Cardiac muscle cell (in vitro differentiated cells and primary cell): ENCODE measurements around the gene UBL3. TPM values are rescaled to one million over a fixed set of nuclear protein-coding genes. Genes with fewer than 3 reads are reported as not detected.

ENCODE experiments used
- DNase-seq, 2 donors: peaks; one replicate each; pipeline versions ENCODE4 v3.0.0 to v3.0.0-alpha.2; 2010 to 2017; ENCODE audit warnings: low read depth in 1 of 2, low spot score in 1 of 2
- H3K27ac ChIP-seq: fragments of 200-600 bp; sonication (generic); 2 replicates; pipeline ENCODE4 v1.5.1; 2016
- H3K27me3 ChIP-seq: fragments of 200-600 bp; sonication (generic); 2 replicates; pipeline ENCODE4 v1.6.0; 2016; ENCODE audit warnings: control low read depth
- H3K36me3 ChIP-seq: fragments of 200-600 bp; sonication (generic); 2 replicates; pipeline ENCODE4 v1.5.1; 2016; ENCODE audit warnings: control low read depth
- H3K4me1 ChIP-seq: fragments of 200-600 bp; sonication (generic); 2 replicates; pipeline ENCODE4 v1.8.1; 2017; ENCODE audit warnings: low read depth, mild to moderate bottlenecking, mixed run types
- H3K4me3 ChIP-seq: fragments of 200-600 bp; sonication (generic); 2 replicates; pipeline ENCODE4 v1.5.1; 2016; ENCODE audit warnings: mild to moderate bottlenecking
- H3K9me3 ChIP-seq: fragments of 200-600 bp; sonication (generic); 2 replicates; pipeline ENCODE4 v1.5.1; 2017; ENCODE audit warnings: low read depth, mild to moderate bottlenecking, control low read depth
- CTCF ChIP-seq: IDR thresholded peaks from 2 replicates; pipeline ENCODE4 v1.5.1; 2012; ENCODE audit warnings: low read depth, mild to moderate bottlenecking, low read length
- polyA plus RNA-seq: library from polyadenylated mRNA; unstranded; fragments of >200 nt; fragmentation: Nextera tagmentation; extraction: Ambion mirVana; gene quantifications from 2 replicates; pipeline ENCODE4 v1.2.1, GENCODE V29; 2016
- total RNA-seq: library from RNA; depleted of rRNA; stranded (reverse); fragments of >200 nt; gene quantifications from 2 replicates; pipeline ENCODE4 v1.2.3, GENCODE V29; 2016

Gene UBL3
- total and polyA plus RNA-seq, 2 experiments from 2014 or later: 16.3 to 19.2 TPM

DNA sequence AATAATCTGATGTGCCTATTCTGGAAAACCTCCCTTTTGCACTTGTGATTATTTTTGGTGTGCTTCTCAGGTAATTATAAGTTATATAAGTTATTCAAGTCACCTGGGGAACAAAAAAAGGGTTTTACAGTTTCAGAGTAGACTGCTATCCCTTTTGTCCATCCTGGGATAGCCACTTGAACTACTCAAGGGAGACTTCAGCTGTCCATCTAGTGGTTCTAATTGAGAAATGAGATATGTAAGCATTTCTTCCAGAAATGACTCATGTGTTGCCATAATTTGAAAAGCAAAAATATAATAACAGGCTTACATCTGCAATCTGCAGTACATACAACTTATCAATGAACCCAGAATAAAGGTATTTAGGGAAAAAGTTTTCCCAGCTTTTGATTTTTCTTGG, 20.4 kb downstream of the UBL3 start:
- TF ChIP-seq CTCF: no peak
- H3K4me3 ChIP-seq: no peak overlapping the region
- no peak overlapping the region for H3K27ac ChIP-seq

DNA sequence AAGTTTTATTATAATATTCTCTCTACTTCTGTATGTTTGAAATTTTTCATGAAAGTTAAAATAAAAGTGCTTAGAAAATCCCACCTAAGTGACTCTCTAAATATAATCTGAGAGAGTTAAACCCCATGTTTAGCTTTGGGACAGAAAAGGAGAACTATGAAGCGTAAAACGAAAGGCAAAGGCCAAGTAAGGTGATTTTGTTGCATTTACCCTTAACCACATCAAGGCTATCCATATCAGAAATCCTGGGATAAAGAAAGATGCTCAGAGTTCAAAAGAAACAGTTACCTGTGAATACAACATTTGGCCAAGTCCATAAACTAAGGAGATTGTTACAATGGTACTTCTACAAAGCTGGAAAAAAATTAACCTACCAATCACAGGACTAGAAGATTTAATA, 31.3 kb downstream of the UBL3 start:
- no peak overlapping the region for H3K4me3 ChIP-seq
- peaks cover 13% of the 10 kb centered on the region for H3K4me1 ChIP-seq
- no peaks in the 10 kb centered on the region for H3K27me3 ChIP-seq
- H3K9me3 ChIP-seq: no peaks in the 10 kb centered on the region
- H3K27ac ChIP-seq: no peak overlapping the region
- TF ChIP-seq CTCF: no peak
- DNase-seq: no peak
- H3K36me3 ChIP-seq: no peaks in the 10 kb centered on the region

More for the DNA sequence above, 20.4 kb downstream of the UBL3 start:
- Histone ChIP-seq H3K9me3 (no peaks in the 10 kb centered on the region), H3K36me3 (no peaks in the 10 kb centered on the region), H3K4me1 (no peaks in the 10 kb centered on the region), H3K27me3 (no peaks in the 10 kb centered on the region)
- no peak for DNase-seq

DNA sequence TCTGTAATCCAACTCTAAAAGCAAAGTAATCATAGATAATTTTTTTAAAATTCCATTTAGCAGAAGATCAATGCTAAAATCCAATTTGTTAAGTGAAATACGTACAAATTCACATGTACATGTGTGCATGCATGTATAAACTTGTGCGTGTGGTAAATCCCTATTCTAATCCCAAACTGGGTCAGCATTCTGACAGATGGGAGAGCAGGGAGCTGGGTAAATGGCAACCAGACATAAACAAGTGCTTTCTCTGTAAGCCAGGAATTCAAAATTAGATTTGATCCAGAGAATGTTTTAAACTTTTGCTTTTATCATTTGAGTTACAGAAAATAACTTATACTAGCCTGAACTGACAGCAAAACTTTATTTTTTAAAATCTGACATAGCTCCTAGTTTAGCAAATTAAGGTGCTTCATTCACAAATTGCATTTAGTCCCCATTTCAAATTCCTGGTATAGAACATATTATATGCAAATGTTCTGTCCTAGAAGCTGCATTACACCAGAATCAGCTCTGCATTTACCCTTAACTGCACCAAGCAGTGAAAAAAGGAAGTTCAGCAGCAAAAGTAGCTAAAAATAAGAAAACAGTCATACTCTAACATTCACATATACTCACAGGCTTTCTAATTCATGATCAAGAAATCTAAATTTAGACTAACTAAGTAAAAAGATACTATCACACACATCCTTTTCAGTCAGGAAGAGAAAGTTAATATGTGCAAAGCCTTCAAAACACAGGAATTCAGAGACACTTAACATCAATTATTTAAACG, 32.6 kb downstream of the UBL3 start:
- DNase-seq: no peak
- no peak overlapping the region for H3K4me3 ChIP-seq
- no peak overlapping the region for H3K27ac ChIP-seq
- peaks cover 13% of the 10 kb centered on the region for H3K4me1 ChIP-seq
- no peak for TF ChIP-seq CTCF
- H3K9me3 ChIP-seq: no peaks in the 10 kb centered on the region
- H3K36me3 ChIP-seq: no peaks in the 10 kb centered on the region
- no peaks in the 10 kb centered on the region for H3K27me3 ChIP-seq

GRCh38 chr13:29816715-29817114, 33.7 kb downstream of the UBL3 start:
- Histone ChIP-seq H3K36me3 (no peaks in the 10 kb centered on the region), H3K4me3 (no peak overlapping the region), H3K27ac (no peak overlapping the region), H3K9me3 (no peaks in the 10 kb centered on the region), H3K4me1 (peaks cover 13% of the 10 kb centered on the region), H3K27me3 (no peaks in the 10 kb centered on the region)
- no peak for TF ChIP-seq CTCF
- no peak for DNase-seq

DNA sequence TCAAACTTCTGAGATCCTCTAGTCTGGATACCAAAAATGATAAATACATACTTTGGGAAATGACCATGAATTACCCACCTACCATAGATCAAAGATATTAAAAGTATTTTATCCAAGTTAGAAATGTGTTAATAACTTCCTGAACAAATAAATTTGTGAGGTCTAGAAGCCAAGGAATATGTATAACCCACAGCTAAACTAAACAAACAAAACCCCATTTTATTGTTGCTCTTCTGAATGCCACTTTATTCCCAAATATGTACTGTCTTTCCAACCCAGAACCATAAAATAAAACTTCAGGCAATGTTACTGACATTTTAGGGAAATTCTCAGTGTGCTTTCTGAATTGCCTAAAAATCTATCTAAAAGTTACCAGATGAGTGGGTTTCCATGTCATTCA, 35.1 kb downstream of the UBL3 start:
- no peak overlapping the region for H3K4me3 ChIP-seq
- no peaks in the 10 kb centered on the region for H3K27me3 ChIP-seq
- no peaks in the 10 kb centered on the region for H3K36me3 ChIP-seq
- peaks cover 17% of the 10 kb centered on the region for H3K4me1 ChIP-seq
- H3K27ac ChIP-seq: no peak overlapping the region
- H3K9me3 ChIP-seq: no peaks in the 10 kb centered on the region
- TF ChIP-seq CTCF: no peak
- DNase-seq: no peak

DNA sequence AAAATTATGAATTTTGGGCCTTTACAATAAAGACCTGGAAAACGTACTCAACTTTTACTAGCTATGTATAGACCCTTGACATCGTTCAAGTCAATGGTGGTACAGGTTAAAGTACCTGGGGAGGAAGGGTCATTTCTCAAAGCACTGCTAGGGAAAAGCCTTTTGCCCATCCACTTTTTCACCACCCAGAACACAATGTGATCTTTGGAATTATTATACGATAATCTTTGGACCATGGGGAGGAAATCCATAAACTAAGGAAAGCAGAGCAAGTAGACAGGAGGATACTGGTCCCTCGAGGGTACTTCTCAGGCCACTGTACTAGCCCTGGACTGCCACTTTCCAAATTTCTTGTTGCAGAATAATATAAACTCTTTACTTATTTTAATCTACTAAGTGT, 39.5 kb downstream of the UBL3 start:
- no peak for TF ChIP-seq CTCF
- Histone ChIP-seq H3K9me3 (no peaks in the 10 kb centered on the region), H3K36me3 (no peaks in the 10 kb centered on the region), H3K27me3 (no peaks in the 10 kb centered on the region), H3K4me1 (peaks cover 12% of the 10 kb centered on the region), H3K4me3 (no peak overlapping the region), H3K27ac (no peak overlapping the region)
- DNase-seq: no peak
